GM19023 (cell line): ENCODE measurements around the gene JCAD.
A peak's percentile ranks its signal among the peaks of the same experiment; 100 is the strongest.

Source experiments
- ATAC-seq: cut with Tn5 transposase; IDR thresholded peaks from one replicate; pipeline ENCODE4 v1.9.1; 2021; ENCODE audit warnings: mild to moderate bottlenecking, moderate library complexity; ENCODE audit not compliant: unreplicated experiment

The JCAD gene

DNA sequence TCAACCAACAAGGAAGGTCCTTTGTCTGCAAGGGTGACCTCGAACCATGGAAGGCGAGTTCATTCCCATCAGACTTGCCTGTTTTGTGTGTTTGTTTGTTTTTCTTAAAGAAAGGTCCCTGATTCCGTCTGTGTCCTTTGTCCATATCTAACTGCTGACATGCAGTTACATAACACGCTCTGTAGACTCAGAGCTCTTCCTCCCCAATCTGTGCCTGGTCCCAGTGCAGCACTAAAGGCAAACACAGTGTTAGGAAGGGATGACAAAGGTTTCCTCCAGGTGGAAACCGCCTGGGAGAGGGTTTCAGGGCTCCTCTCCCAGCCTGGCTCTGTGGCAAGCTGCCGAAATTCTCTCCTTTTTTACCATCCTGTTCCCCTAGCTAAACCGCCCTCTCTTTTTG lies 13.4 kb downstream of the JCAD start:
- ATAC-seq: no peak

DNA sequence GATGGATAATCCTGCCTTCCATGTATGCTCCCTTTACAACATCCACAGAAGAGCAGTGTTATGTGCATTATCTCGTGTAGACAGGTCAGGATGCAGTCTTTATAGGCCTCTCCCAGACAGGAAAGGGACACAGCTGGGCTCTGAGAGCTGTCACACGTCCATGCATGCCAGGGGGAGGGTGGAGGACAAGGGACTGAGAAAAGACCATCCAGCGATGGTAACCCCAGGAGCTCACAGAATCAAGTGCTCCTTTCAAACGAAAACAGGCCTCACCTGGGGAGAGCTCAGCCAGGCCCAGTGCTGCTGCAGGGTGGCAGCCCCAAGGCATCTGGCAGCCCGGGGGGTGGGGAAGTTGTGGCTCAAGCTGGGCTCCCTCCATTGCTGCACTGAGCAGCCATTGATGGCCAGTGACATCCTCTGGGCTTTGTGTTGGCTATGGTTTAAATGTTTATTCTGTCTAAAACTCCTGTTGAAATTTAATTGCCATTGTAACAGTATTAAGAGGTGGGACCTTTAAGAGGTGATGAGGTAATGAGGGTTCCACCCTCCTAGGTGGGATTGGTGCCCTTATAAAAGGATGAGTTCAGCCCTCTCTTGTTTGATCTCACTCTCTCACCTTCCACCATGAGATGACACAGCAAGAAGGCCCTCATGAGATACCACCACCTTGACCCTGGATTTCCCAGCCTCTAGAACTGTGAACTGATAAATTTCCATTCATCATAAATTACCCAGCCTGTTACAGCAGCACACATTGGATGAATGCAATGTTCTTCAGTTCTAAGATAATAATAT lies 15.7 kb downstream of the JCAD start:
- no peak for ATAC-seq

DNA sequence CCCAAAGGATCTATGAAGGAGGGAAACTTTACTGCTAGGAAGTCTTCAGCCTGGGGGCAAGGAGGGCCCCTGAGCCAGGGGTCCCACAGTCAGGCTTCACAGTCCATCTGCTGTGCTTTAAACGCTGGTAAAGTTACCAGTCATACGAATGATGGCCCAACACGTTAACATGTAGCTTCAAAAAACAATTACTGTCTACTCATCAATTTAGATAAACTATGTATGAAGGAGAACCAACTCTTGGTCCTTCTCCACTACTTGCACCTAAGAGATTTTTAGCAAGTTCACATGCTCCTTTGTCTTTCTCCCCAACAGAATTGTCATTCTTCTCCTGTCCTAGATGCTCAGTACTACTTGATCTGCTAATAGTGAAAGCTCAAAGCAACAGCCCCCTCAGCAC lies 16.6 kb downstream of the JCAD start:
- no peak for ATAC-seq

DNA sequence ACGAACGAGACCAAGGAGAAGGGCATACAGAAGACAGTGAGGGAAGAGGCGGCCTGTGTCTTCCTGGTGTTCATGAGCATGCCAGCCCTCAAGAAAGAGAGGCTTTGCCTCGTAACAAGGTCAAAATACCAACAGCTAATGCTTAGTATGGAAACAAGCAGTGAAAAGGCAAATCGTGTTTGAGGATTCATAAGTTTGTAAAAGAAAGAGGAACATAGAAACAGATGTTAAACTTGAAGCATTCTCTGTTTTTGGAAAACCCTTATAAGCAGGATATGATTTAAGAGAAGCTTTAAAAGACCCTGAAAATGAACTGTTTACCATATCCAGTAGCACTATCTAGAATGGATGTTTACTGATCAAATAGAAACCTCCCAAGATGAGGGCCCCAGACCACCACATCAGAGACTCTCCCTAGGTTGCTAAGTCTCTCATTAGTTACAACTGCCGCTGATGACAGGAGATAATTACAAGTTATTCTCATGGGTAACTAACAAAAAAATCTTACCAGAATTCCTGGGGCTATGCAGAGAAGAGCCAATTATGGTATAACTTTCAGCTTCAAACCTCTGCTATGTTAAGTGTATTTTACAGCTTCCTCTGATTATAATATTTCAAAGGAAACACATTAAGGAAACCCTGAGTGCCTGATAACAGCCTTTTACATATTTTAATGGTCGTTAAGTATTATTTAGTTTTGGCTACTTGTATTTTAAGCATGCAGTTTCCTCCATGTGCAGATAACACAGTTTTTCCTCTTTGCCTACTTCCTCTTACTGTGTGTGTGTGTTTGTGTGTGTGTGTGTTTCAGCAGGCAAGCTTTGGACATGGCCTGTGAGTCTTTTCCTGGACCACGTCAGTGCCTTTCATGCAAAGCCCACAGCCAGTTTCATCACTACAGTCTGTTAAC lies 17.9 kb downstream of the JCAD start:
- ATAC-seq: no peak

DNA sequence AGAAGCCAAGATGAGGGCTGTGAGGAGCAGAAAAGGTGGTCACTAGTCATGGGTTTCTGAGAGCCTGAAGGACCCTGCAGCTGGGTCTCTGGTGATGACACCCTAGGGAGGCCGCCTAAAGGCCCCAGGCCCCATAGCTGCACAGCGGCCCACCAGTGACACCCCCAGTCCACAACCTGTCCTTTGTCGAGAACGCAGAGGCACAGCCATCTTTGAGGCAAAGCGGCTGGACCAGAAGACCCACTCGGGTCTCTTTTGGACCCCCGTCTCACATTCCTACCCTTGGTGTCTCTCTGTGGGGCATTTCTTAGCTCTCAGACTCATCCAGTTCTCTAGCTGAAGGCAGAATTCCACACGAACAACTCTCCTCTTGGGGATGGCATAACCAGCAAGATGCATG lies 18.8 kb downstream of the JCAD start:
- no peak for ATAC-seq

DNA sequence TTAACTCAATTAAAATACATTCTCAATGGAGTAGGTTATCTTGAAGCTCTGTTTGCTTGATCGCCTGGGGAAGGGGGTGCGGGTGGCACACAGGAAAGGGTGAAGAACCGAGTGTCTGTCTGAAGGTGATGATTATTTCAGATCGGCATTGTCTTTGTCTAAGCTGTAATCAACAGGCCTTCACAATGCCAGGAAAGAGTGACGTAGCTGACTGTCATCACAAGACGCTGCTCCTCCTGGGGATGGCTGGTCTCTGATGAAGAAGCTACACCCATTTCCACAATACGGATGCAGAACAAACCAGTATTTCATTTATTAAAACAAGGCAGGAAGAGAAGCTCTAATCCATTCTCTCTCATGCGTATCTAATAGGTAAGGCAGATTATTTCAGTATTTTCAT lies 19.4 kb downstream of the JCAD start:
- no peak for ATAC-seq

DNA sequence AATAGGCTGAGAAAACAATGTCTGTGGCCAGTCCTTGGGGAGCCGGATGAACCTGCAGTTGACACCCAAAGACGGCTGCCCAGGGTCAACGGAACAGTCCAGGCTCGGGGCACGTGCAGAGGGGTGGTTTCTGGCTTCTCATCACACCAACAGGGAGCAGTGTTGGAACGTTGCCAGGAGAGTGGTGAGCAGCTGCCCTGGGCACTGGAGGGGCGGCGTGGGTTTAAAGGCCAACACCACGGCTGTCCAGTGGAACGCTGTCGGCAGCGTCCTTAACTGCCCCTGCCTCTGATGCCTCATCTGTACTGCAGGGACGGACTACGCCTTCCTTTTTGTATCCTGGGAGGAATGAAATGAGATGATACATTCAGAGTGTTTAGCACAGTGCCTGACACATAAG lies 19.8 kb downstream of the JCAD start:
- ATAC-seq: no peak

DNA sequence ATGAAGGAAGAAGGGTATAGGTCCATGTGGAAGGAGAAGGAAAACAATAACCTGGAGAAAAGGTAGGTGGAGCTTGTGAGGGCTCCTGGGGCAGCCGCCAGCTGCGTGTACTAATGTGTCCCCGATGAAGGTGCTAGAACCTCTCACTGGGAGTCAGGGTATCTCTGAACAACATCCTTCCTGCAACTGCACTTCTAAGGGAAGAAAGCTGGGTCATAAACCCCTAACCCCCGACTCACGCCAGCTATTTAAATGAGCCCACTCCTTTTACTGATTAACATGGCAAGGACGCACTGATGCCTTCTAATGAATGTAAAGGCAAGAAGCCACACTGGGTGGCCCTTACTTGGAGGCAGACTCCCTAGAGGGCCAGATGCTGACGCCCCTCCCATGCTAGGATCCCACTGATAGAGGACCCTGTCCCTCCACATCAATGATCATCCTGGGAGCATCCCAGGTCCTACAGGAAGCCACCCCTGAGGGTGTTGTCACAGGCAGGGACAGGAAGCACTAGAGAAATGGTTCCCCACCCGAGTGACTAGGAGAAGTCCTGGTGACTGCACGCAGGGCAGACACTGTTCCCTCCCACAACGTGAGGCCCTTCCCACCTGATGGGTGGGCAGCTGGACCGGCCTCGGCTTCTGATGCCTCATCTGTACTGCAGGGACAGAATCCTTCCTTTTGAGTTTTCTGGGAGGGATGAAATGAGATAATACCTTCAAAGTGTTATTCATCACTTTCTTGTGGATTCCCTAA lies 20.4 kb downstream of the JCAD start:
- ATAC-seq: no peak

DNA sequence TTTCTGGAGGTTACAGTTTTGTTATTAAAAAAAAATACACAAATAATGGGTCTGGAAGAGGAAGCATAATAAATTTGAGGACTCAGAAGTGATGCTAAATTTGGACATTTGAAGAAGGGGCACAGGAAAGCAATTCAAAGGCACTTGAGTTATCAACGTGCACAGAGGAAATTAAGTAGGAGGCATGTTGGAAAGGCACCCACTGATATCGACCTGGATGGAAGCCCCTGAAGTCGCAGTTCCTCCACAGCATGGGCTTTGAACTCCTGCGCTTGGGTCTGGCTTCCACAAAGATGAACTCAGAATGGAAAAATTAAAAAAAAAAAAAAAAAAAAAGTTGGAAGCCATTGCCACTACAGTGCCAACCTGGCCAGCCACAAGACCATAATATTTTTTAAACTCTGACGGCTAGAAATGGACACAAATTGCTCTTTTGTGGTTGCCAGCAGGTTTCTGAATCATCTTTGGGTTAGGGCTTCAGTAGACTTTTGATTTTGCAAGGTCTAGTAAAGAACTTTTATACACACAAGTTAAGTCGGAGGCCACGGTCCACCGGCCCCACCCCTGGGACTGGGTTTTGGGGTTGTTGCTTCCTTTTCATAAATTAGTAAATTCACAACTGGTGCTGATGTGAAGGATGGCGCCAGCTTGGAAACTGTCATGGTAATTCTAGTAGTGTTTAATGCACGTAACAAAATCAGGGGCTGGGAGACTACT lies 21.6 kb downstream of the JCAD start:
- no peak for ATAC-seq

DNA sequence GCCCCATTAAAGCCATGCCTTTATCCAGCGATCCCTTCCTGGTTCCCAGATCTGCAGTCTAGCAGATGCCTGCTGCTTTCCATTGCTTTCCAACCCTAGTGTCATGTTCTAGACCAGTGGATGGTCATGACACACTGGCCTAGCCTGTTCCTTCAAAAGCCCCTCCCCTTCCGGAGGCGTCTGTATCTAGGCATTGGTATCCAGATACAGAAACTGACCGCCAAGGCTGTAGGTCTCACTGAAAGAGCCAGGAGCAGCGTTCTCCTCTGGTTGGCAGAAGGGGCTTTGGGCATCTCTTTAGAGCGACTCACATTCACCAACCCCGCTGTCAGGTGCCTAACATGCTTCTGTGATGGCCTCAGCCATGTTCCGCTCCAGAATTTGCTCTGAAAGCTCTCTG lies 22.6 kb downstream of the JCAD start:
- ATAC-seq: no peak

DNA sequence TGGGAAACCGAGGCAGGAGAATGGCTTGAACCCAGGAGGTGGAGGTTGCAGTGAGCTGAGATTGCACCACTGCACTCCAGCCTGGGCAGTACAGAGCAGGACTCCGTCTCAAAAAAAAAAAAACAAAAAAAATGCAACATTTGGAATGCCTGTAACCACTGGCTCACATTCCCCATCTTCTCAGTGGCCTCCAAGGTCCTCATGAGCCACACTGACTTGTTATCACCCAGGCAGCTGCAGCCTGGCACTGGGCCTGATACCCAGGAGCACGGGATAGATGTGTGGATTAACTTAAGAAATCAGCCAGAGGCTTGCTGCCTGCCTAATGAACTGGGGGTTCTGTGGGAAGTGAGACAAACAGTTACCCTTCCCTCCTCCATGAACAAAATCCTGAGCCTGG lies 23.0 kb downstream of the JCAD start:
- ATAC-seq: no peak

DNA sequence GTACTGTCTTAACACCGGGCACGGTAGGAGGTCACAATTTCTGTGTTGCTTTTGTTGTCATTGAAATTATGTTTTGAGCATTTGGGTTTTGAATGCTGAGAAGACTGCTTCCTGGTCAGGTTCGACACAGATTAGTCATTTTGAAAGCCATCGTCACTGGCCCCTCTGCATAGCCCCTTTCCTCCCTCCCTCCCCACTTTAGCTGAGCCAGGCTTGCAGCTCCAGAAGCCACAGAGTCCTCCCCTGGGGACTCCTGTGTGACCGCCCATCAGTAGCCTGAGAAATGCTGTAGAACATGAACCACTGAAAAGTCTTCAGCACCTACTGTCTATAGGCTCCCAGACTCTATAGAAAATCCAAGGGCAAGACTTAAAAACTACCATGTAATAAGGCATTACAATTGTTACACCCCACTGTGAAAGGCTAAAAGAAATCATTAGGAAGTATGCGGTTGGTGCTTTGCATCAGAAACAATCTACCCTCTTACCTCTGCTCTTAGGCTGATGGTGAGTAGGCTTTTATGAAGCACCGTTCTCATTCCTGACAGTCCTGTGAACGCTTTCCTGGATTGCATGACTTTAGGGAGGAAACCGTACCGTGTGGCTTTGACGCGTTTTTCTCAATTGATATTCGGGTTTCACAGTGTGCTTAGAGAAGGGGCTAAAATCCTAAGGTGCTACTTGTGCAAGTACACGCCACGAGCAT lies 24.8 kb downstream of the JCAD start:
- ATAC-seq: no peak

DNA sequence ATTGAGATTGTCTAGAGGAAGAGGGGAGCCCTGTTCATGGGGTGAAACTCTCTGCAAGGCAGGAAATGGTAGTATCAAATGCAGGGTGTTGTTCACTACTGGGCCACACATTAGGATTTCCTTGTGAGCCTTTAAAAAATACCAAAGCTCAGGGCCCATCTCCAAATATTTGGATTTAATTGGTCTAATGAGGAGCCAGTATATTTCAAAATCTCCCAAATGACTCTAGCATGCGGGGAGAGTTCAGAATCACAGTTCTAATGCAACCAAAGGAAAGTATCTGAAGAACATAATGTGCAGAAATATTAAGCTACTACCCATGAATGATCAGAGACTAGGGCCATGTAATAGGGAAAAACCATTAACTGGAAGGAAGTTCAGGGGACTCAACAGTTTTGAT lies 27.3 kb downstream of the JCAD start:
- ATAC-seq: no peak

DNA sequence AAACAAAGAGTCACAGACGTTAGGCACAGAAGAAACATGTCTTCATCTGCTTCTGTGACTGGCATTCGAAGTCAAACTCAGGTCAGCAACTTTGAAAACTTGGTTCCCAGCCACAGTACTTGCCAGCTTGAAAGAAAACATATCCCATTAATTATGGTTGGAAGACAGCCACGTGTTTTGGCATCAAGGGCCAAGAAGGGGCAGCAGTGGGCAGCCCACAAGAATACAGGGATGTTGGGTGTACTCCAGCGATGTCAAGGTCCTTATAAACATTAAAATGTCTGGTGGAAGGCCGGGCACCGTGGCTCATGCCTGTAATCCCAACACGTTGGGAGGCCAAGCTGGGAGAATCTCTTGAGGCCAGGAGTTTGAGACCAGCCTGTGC lies 29.5 kb downstream of the JCAD start:
- ATAC-seq: no peak

DNA sequence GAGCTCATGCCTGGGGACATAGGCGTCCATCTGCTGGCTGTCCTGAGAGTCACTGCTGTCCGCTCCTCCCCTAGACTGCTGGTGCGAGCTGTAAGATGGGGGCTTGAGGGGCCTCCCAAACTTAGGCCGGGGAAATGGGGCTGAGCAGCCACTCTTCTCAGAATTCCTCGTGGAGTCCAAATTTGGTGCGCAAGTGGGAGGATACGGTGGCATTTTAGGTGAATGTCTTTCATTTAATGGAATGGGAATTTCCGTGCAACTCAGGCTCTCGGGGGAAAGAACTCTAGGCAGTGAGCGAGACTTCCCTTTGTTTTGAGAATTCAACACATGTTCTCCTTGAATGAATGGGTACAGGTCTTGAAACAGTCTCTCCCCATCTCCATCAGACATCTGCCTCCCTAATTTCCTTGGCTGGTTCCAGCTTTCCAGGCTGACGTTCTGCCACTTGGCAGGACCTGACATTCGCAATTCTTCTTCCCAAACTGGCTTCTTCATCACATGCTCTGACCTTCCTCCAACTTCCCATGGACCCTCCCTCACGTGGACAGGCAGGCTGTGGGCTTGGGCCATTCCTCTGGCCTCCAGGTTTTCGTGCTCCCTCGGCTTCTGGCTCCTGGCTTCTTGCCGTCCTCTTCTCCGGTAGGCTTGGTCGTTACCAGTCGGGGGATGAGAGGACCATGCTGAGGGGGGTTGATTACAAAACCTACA lies 30.1 kb downstream of the JCAD start:
- no peak for ATAC-seq

DNA sequence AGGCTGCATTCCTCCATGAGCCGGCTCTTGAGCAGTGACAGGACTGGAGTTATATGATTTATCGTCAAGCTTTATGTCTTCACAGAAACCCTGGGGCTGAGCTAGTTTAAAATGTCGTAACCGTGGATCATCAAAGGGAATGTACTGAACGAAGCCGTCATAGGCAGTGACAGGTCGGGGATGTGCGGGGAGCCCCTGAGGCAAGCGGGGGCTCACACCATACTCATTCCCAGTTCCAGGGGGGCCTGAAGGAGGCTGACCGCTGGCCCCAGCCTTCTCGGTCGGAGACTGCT lies 30.7 kb downstream of the JCAD start:
- ATAC-seq: no peak

DNA sequence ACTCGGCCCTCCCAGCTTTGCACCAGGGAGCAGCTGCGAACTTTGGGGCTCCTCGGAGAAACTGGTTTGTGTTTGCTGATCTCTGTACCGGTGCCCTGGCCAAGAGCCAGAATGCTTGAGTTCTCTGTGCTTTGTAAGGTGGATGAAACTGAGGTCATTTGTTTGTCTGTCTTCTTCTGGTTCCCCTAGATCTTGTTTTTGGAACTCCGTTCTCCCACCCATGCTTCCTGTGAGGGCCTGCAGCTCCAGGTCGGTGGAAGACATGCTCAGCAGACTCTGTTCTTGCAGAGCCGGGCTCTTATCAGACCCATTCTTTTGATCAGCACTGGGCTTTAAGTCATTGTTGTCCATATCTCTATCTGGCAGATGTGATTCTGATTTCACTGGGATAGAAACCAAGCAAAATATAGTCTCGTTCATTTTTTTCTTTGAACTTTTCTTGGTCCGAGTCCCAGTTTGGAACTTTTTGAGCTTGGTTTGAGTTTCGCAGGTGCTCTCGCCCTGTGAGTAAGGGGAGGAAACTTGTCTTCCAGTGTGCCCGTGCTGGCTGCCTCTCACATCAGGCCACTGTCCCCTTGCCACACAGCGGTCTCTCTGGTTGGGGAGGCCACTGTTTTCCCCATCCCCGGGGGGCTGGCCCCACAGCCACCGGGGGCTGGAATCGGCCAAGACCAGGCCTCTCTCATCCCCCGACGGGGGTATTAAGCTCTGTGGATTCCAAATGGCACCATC lies 31.2 kb downstream of the JCAD start:
- ATAC-seq: no peak

DNA sequence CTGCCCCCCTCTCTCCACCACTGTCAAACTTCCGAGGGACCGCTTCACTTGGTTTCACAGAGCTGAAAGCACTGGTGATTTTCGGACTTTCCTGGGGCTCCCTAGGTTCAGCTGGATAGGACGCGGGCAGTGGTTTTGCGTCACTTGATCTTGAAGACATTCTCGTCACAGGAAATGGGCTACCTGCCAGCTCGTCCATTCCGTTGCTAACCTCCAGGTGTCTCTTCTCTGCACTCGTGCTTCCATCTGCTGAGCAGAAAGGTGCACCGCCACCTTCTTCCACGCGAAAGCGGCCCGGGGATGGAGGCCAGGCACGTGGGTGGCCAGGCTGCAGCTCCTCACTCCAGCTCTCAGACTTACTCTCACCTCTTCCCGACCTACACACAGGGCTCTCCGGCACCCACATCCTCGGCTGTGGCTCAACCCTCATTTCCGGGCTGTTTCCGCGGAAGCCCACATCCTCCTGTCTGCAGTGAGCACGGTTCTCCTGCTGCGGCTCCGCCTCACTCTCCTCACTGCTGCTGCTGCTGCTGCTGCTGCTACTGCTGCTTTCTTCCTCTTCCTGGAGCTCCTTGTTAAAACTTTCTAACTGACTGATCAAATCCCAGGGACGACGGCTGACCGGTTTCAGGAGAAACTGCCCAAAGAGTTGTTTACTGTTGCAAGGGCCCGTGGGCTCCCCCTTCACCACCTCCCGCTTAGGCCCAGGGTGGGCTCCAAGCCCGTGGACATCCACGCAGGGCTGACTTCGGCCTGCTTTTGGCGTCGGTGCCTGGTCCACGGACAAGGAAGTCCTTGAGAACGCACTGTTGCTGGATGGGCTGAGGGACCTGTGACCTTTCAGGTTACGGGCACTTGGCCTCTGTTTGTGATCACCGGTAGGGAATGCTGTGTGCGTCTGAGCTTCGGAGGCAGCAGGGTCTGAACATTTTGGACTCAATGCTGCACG lies 32.1 kb downstream of the JCAD start:
- ATAC-seq: peak; percentile 86
